IMR-90 (cell line): Measurements from ENCODE around the gene ACSS1. TPM values are rescaled to one million over a fixed set of nuclear protein-coding genes. Genes with fewer than 3 reads are reported as not detected.

Experiments
- ATAC-seq: fragments of 200-7000 bp; cut with Tn5 transposase; 2 replicates; pipeline ENCODE4 v1.9.1; 2020; ENCODE audit warnings: low read depth, mild to moderate bottlenecking, moderate library complexity
- BruUV-seq: library from RNA; stranded (reverse); fragments of 400-500 nt; replicated peaks from 2 replicates; lab custom pipeline; 2021; lab: Mats Ljungman, UMichigan
- CTCF ChIA-PET: fragments of 300-600 bp; formaldehyde crosslinking; extraction: SDS; loops from one replicate; lab custom pipeline; 2021; ENCODE audit warnings: antibody characterized with exemption; lab: Yijun Ruan, JAX
- POLR2A ChIA-PET: fragments of 300-600 bp; sonication (Branson Sonifier 250); formaldehyde crosslinking; loops from one replicate; lab custom pipeline; 2022; ENCODE audit warnings: antibody characterized with exemption; ENCODE audit not compliant: unreplicated experiment; lab: Charles Lee
- DNase-seq: peaks from one replicate; pipeline ENCODE4 v3.0.0; 2013
- H2AFZ ChIP-seq: replicated peaks from 2 replicates; pipeline ENCODE3; 2013; ENCODE audit warnings: low read length, mild to moderate bottlenecking; ENCODE audit not compliant: poor library complexity
- H2AK5ac ChIP-seq: 2 replicates; pipeline ENCODE4 v1.6.1; 2013; ENCODE audit warnings: low read depth, low read length, inconsistent platforms
- H2AK9ac ChIP-seq: replicated peaks from 2 replicates; pipeline ENCODE3; 2013; ENCODE audit warnings: mild to moderate bottlenecking, low read depth, low read length, moderate library complexity; ENCODE audit not compliant: poor library complexity
- H2BK120ac ChIP-seq: 2 replicates; pipeline ENCODE4 v1.6.1; 2013; ENCODE audit warnings: low read depth, low read length, inconsistent platforms
- H2BK15ac ChIP-seq: 3 replicates; pipeline ENCODE4 v1.6.1; 2013; ENCODE audit warnings: low read depth, low read length, inconsistent platforms
- H2BK20ac ChIP-seq: 2 replicates; pipeline ENCODE4 v1.6.1; 2013; ENCODE audit warnings: low read depth, mild to moderate bottlenecking, inconsistent platforms, low read length, moderate library complexity
- H2BK5ac ChIP-seq: 2 replicates; pipeline ENCODE4 v1.6.1; 2013; ENCODE audit warnings: mild to moderate bottlenecking, low read depth, low read length, inconsistent platforms; ENCODE audit not compliant: poor library complexity, severe bottlenecking
- H3K14ac ChIP-seq: replicated peaks from 2 replicates; pipeline ENCODE4 v1.6.1; 2013; ENCODE audit warnings: low read depth, low read length, inconsistent platforms
- H3K18ac ChIP-seq: 2 replicates; pipeline ENCODE4 v1.6.1; 2013; ENCODE audit warnings: low read depth, low read length, control low read depth
- H3K23ac ChIP-seq: 2 replicates; pipeline ENCODE4 v1.6.1; 2013; ENCODE audit warnings: low read depth, low read length, inconsistent platforms
- H3K27ac ChIP-seq: 2 replicates; pipeline ENCODE4 v1.5.1; 2013; ENCODE audit warnings: mild to moderate bottlenecking, control low read depth, low read length; ENCODE audit not compliant: insufficient read depth
- H3K27me3 ChIP-seq: 2 replicates; pipeline ENCODE4 v1.6.1; 2013; ENCODE audit warnings: low read length; ENCODE audit not compliant: control insufficient read depth, insufficient read depth
- H3K36me3 ChIP-seq: 2 replicates; pipeline ENCODE4 v1.6.1; 2013; ENCODE audit warnings: low read length, mixed read lengths; ENCODE audit not compliant: control insufficient read depth, insufficient read depth
- H3K4ac ChIP-seq: 2 replicates; pipeline ENCODE4 v1.6.1; 2013; ENCODE audit warnings: low read depth, low read length, inconsistent platforms
- H3K4me1 ChIP-seq: 2 replicates; pipeline ENCODE4 v1.6.1; 2013; ENCODE audit warnings: low read length, mixed read lengths; ENCODE audit not compliant: control insufficient read depth, insufficient read depth
- H3K4me2 ChIP-seq: 2 replicates; pipeline ENCODE4 v1.6.1; 2013; ENCODE audit warnings: low read depth, mild to moderate bottlenecking, control low read depth, low read length, moderate library complexity
- H3K4me3 ChIP-seq: 2 replicates; pipeline ENCODE4 v1.5.1; 2013; ENCODE audit warnings: low read depth, mild to moderate bottlenecking, control low read depth, low read length, moderate library complexity; ENCODE audit not compliant: insufficient read depth
- H3K56ac ChIP-seq: 2 replicates; pipeline ENCODE4 v1.6.1; 2013; ENCODE audit warnings: low read length, inconsistent platforms; ENCODE audit not compliant: insufficient read depth; ENCODE audit errors: extremely low read depth
- H3K79me1 ChIP-seq, 2 experiments: 2 replicates each; pipeline ENCODE4 v1.6.1; 2013; ENCODE audit warnings: low read length in 2 of 2, inconsistent platforms in 1 of 2, low read depth in 1 of 2
- H3K9ac ChIP-seq: 2 replicates; pipeline ENCODE4 v1.6.1; 2013; ENCODE audit warnings: low read depth, low read length, control low read depth
- H3K9me1 ChIP-seq: 2 replicates; pipeline ENCODE4 v1.6.1; 2013; ENCODE audit warnings: low read length, inconsistent platforms; ENCODE audit not compliant: insufficient read depth
- H3K9me3 ChIP-seq: 2 replicates; pipeline ENCODE4 v1.6.1; 2013; ENCODE audit warnings: low read length; ENCODE audit not compliant: control insufficient read depth, insufficient read depth
- H4K20me1 ChIP-seq: 2 replicates; pipeline ENCODE4 v1.6.1; 2013; ENCODE audit warnings: low read length, inconsistent platforms; ENCODE audit not compliant: insufficient read depth
- H4K5ac ChIP-seq: 2 replicates; pipeline ENCODE4 v1.6.1; 2013; ENCODE audit warnings: mild to moderate bottlenecking, low read depth, low read length, control low read depth
- H4K8ac ChIP-seq, 2 experiments: 2 replicates each; pipeline ENCODE4 v1.6.1; 2013; ENCODE audit warnings: low read depth in 2 of 2, low read length in 2 of 2, control low read depth in 1 of 2, inconsistent platforms in 1 of 2
- H4K91ac ChIP-seq: 2 replicates; pipeline ENCODE4 v1.6.1; 2013; ENCODE audit warnings: low read depth, low read length, inconsistent platforms; ENCODE audit not compliant: insufficient read depth
- CHD1 ChIP-seq: IDR thresholded peaks from 2 replicates; pipeline ENCODE4 v1.6.1; 2012; ENCODE audit warnings: low read depth, low read length, improper control_type of control experiment
- CTCF ChIP-seq: conservative IDR thresholded peaks from 2 replicates; pipeline ENCODE4 v1.5.1; 2012; ENCODE audit warnings: mild to moderate bottlenecking, low read depth, low read length, improper control_type of control experiment
- FOS ChIP-seq: fragments of 150-350 bp; IDR thresholded peaks from 2 replicates; pipeline ENCODE4 v1.6.1; 2016; ENCODE audit warnings: low read depth, low read length
- MAFK ChIP-seq: IDR thresholded peaks from 2 replicates; pipeline ENCODE4 v1.6.1; 2012; ENCODE audit warnings: low read depth, low read length, improper control_type of control experiment
- MAZ ChIP-seq: IDR thresholded peaks from 2 replicates; pipeline ENCODE4 v1.6.1; 2012; ENCODE audit warnings: low read depth, mild to moderate bottlenecking, low read length, improper control_type of control experiment, moderate library complexity, borderline replicate concordance
- MXI1 ChIP-seq: IDR thresholded peaks from 2 replicates; pipeline ENCODE4 v1.6.1; 2012; ENCODE audit warnings: low read depth, mild to moderate bottlenecking, low read length, moderate library complexity, borderline replicate concordance
- POLR2A ChIP-seq: IDR thresholded peaks from 2 replicates; pipeline ENCODE4 v1.6.1; 2012; ENCODE audit warnings: mild to moderate bottlenecking, low read depth, low read length
- RAD21 ChIP-seq: IDR thresholded peaks from 2 replicates; pipeline ENCODE4 v1.6.1; 2012; ENCODE audit warnings: low read length, improper control_type of control experiment
- RCOR1 ChIP-seq: IDR thresholded peaks from 2 replicates; pipeline ENCODE4 v1.6.1; 2012; ENCODE audit warnings: mild to moderate bottlenecking, low read length, improper control_type of control experiment; ENCODE audit not compliant: insufficient replicate concordance
- RFX5 ChIP-seq: IDR thresholded peaks from 2 replicates; pipeline ENCODE4 v1.8.0; 2012; ENCODE audit warnings: low read depth, mild to moderate bottlenecking, low read length, moderate library complexity
- SMC3 ChIP-seq: fragments of 150-350 bp; IDR thresholded peaks from 2 replicates; pipeline ENCODE4 v1.6.1; 2016; ENCODE audit warnings: low read depth, mild to moderate bottlenecking, antibody characterized with exemption, low read length, moderate library complexity
- USF2 ChIP-seq: fragments of 150-350 bp; IDR thresholded peaks from 2 replicates; pipeline ENCODE4 v1.6.1; 2017; ENCODE audit warnings: mild to moderate bottlenecking, antibody characterized with exemption, low read length, low read depth
- WGBS, 2 experiments: methylation state at CpG; one replicate each; pipeline versions ENCODE4 v1.1.5 to v1.1.7; 2013; ENCODE audit warnings: missing lambda C conversion rate in 2 of 2; ENCODE audit not compliant: insufficient read length in 1 of 2; ENCODE audit errors: extremely low coverage in 2 of 2; 5-methylcytosine and 5-hydroxymethylcytosine counted together
- dilution Hi-C: fragments of 300-500 bp; cut with HindIII; formaldehyde crosslinking; loops from one replicate; pipeline ENCODE4 v1.14.3; 2018; ENCODE audit warnings: low sequenced_read_pairs; ENCODE audit not compliant: unreplicated experiment
- in situ Hi-C: fragments of 300-500 bp; cut with MboI; formaldehyde crosslinking; loops from 3 replicates; pipeline ENCODE4 v1.14.3; 2019; ENCODE audit warnings: low sequenced_read_pairs, inconsistent platforms, mixed read lengths
- intact Hi-C: fragments of 100-400 bp; cut with micrococcal nuclease; formaldehyde crosslinking; loops from 2 replicates; pipeline ENCODE4 v1.10.0; 2022
- polyA plus RNA-seq, 3 experiments: library from polyadenylated mRNA; depleted of rRNA; stranded (reverse); fragments of >200 nt; gene quantifications; 2 replicates each; pipeline ENCODE4 v1.2.3, GENCODE V29; 2012; ENCODE audit warnings: low replicate concordance in 1 of 3
- total RNA-seq: library from RNA; depleted of rRNA; stranded (reverse); fragments of >200 nt; gene quantifications from 2 replicates; pipeline ENCODE4 v1.2.3, GENCODE V29; 2012
- TF ChIP-seq, protein P1 (sequence below): fragments of 150-350 bp; IDR thresholded peaks from 2 replicates; pipeline ENCODE4 v1.6.1; 2016; ENCODE audit warnings: low read depth, mild to moderate bottlenecking, low read length, moderate library complexity, borderline replicate concordance

The ACSS1 gene
- total and polyA plus RNA-seq, 2 of the 4 experiments (the other 2 are of a cell fraction), result 0.72 to 1.2 TPM

DNA sequence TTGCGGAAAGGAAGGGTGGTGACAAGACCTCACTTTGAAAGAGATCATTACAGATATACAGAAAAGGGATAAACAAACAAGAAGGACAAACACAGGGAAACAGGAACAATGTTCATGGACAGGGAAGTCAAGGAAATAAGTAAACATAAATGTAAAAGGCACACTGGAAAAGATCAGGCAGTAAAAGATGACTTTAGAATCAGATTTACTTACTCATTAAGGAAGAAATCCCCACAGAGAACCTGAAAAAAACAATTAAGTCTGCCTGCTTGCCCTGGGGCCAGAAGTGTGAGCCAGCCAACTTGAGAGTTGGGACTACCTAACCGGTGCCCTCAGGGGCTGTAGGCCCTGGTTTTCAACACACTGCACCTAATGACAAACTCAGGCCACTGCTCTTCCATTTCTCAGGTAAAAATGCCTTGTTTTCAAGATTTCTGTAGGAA, 67.1 kb downstream of the ACSS1 start:
- in situ Hi-C loops, result loop anchor here (5.0 to 25.0 kb wide), 6 partner anchors 206 to 871 kb away; partner anchors contain the start of genes ENTPD6, NINL and ZNF337
- CTCF ChIA-PET, result no interaction called here

More for the DNA sequence above, 67.1 kb downstream of the ACSS1 start:
- Histone ChIP-seq H3K4me3 (no peak overlapping the region), H2BK20ac (no peak overlapping the region), H3K14ac (no peak overlapping the region), H4K20me1 (no peaks in the 10 kb centered on the region), H2AK5ac (no peak overlapping the region), H2BK15ac (no peak overlapping the region), H3K23ac (0 out of 2 replicates have a peak overlapping the region, but pooled peaks have one; percentile 26), H3K56ac (no peak overlapping the region), H3K9me1 (peaks cover 10% of the 10 kb centered on the region; the same call in 1 of the 2 replicates), H2BK120ac (no peak overlapping the region), H3K36me3 (no peaks in the 10 kb centered on the region), H3K9me3 (no peaks in the 10 kb centered on the region), H3K4me2 (no peak overlapping the region), H3K18ac (no peak overlapping the region), H2BK5ac (no peak overlapping the region), H4K5ac (no peak overlapping the region), H3K4ac (no peak overlapping the region), H3K27ac (no peak overlapping the region), H3K4me1 (no peaks in the 10 kb centered on the region), H3K9ac (no peak overlapping the region), H3K79me1 (peaks cover 37 to 47% of the 10 kb centered on the region in 2 experiments), H3K27me3 (peaks cover under 1% of the 10 kb centered on the region; the same call in 1 of the 2 replicates), H4K8ac (no peak overlapping the region), H2AFZ (no peak overlapping the region), H4K91ac (no peak overlapping the region), H2AK9ac (no peak overlapping the region)
- DNase-seq, result no peak
- intact Hi-C loops (no loop called here), dilution Hi-C loops (no loop called here)
- no CpG with 5 or more reads among the region's 2 CpGs for WGBS, 2 experiments
- TF ChIP-seq USF2, result no peak
- TF ChIP-seq MAFK, result no peak
- TF ChIP-seq RAD21, result no peak
- no peak for TF ChIP-seq MXI1
- TF ChIP-seq RCOR1, result no peak
- TF ChIP-seq CHD1, result no peak
- TF ChIP-seq POLR2A, result no peak
- TF ChIP-seq RFX5, result no peak
- TF ChIP-seq, protein P1, sequence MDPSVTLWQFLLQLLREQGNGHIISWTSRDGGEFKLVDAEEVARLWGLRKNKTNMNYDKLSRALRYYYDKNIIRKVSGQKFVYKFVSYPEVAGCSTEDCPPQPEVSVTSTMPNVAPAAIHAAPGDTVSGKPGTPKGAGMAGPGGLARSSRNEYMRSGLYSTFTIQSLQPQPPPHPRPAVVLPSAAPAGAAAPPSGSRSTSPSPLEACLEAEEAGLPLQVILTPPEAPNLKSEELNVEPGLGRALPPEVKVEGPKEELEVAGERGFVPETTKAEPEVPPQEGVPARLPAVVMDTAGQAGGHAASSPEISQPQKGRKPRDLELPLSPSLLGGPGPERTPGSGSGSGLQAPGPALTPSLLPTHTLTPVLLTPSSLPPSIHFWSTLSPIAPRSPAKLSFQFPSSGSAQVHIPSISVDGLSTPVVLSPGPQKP, result no peak
- TF ChIP-seq MAZ, result no peak
- TF ChIP-seq FOS, result no peak
- no peak for TF ChIP-seq CTCF
- no peak for TF ChIP-seq SMC3
- no TSS peak for BruUV-seq
- no peak for ATAC-seq
- POLR2A ChIA-PET, result no interaction called here
